Measurements from ENCODE around the gene CNR2. TPM values are rescaled to one million over a fixed set of nuclear protein-coding genes. Genes with fewer than 3 reads are reported as not detected.

Gene CNR2
- total RNA-seq, 1 experiment from 2014 or later, result not detected

GRCh38 chr1:23923592-23924499, 10.7 kb upstream of the CNR2 start:
- Histone ChIP-seq H3K4me3 (no peak overlapping the region), H3F3A (ENCODE audit: insufficient read depth, low read depth) (no peaks in the 10 kb centered on the region), H2AFZ (no peak overlapping the region), H4K20me1 (ENCODE audit: insufficient read depth) (no peaks in the 10 kb centered on the region), H3K27me3 (ENCODE audit: insufficient read depth, low read depth) (no peaks in the 10 kb centered on the region), H3K36me3 (ENCODE audit: low read depth) (no peaks in the 10 kb centered on the region), H3K9me2 (ENCODE audit: insufficient read depth) (no peaks in the 10 kb centered on the region), H3K4me1 (replicated peaks; ENCODE audit: insufficient read depth) (no peaks in the 10 kb centered on the region; the same call in 1 of the 2 replicates), H3K79me2 (ENCODE audit: low read depth) (no peaks in the 10 kb centered on the region), H3K4me2 (no peak overlapping the region), H3K27ac (no peak overlapping the region), H3K9me3 (ENCODE audit: insufficient read depth, low read depth) (no peaks in the 10 kb centered on the region)
- DNase-seq, result no peak
- CTCF ChIA-PET, result no interaction called here
- TF ChIP-seq CTCF (conservative IDR thresholded peaks at IDR 0.05), result no peak
- TF ChIP-seq EZH2 (IDR thresholded peaks at IDR 0.05; ENCODE audit: low read depth), result no peak
- POLR2A ChIA-PET (ENCODE audit: unreplicated experiment), result no interaction called here
- no TSS peak for BruUV-seq (replicated peaks)
- intact Hi-C loops (cut with micrococcal nuclease; ENCODE audit: unreplicated experiment), result loop anchor here (5.0 kb wide), 1 partner anchor 33 kb away; the partner anchor contains the start of gene PNRC2

DNA sequence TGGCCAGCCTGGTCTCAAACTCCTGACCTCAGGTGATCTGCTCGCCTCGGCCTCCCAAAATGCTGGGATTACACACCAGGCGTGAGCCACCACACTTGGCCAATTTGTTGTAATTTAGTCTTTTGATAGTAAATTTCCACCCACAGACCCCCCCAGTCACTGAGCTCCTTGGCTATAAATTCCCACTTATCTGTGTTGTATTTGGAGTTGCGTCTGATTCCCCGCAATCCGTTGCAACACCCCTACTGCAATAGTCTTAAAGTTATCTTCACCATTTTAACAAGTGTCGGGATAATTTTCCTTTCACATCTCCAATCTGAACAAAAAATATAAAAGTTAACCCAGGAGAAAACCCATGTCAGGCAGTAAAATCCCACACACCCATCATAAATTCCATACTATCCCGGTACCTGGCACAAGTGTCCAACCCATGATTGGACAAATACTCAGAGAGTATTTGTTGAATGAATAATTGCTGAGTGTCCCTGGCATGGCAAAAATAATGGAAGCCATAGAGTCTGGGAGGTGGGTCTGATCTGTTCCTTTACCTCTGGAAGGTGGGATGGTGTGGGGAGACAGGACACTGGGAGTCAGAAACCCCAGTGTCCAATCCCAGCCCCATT, 9.3 kb upstream of the CNR2 start:
- H3K36me3 ChIP-seq (ENCODE audit: low read depth), result no peaks in the 10 kb centered on the region
- no peaks in the 10 kb centered on the region for H3K9me3 ChIP-seq (ENCODE audit: insufficient read depth, low read depth)
- H3K4me1 ChIP-seq (replicated peaks; ENCODE audit: insufficient read depth), result no peaks in the 10 kb centered on the region; the same call in 1 of the 2 replicates
- H3F3A ChIP-seq (ENCODE audit: insufficient read depth, low read depth), result no peaks in the 10 kb centered on the region
- no peak for DNase-seq
- H3K4me3 ChIP-seq, result no peak overlapping the region
- POLR2A ChIA-PET (ENCODE audit: unreplicated experiment), result no interaction called here
- no TSS peak for BruUV-seq (replicated peaks)
- intact Hi-C loops (cut with micrococcal nuclease; ENCODE audit: unreplicated experiment), result loop anchor here (5.0 kb wide), 1 partner anchor 35 kb away; the partner anchor contains the start of gene PNRC2
- H3K9me2 ChIP-seq (ENCODE audit: insufficient read depth), result no peaks in the 10 kb centered on the region
- no peak overlapping the region for H2AFZ ChIP-seq
- H3K79me2 ChIP-seq (ENCODE audit: low read depth), result no peaks in the 10 kb centered on the region
- TF ChIP-seq CTCF (conservative IDR thresholded peaks at IDR 0.05) (no peak), EZH2 (IDR thresholded peaks at IDR 0.05; ENCODE audit: low read depth) (no peak)
- CTCF ChIA-PET, result no interaction called here
- no peak overlapping the region for H3K27ac ChIP-seq
- no peaks in the 10 kb centered on the region for H4K20me1 ChIP-seq (ENCODE audit: insufficient read depth)
- H3K4me2 ChIP-seq, result no peak overlapping the region
- H3K27me3 ChIP-seq (ENCODE audit: insufficient read depth, low read depth), result no peaks in the 10 kb centered on the region

DNA sequence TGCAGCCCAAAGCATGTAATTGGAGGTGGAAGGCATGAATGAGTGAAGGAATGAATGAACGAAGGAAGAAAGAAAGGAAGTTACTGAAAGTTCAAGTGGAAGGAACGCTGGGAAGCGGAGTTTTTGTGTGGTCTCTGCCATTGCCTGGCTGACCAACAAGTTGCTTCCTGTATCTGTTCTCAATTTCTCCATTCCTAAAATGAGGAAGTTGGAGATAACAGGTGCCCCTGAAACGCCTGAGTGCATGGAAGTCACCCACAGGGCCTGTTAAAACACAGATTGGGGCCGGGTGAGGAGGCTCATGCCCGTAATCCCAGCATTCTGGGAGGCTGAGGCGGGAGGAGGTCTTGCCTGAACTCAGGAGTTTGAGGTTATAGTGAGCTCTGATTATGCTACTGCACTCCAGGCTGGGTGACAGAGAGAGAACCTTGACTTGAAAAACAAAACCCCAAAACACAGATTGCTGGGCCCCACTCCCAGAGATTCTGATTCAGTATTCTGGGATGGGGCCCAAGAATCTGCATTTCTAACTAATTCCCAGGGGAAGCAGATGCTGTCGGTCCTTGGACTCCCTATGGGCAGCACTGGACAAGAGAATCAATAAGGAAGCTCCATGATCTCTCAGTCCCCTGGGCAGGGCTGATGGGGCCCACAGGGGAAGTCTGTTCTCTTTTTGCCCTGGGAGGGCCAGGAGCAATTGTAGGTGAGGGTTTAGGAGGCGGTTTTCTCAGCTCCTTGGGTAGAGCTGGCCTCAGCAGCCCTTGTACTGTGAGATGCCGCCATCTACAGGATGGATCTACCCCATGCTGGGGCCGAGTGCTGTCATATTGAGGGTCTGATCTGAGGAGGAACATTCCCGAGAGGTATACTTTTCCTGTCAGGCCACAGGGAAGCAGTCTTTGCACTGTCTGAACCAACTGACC, 3.3 kb upstream of the CNR2 start:
- DNase-seq, result peak; percentile 60 to 74

More for the DNA sequence above, 3.3 kb upstream of the CNR2 start:
- no TSS peak for BruUV-seq (replicated peaks)
- Histone ChIP-seq H3K9me2 (ENCODE audit: insufficient read depth) (no peaks in the 10 kb centered on the region), H3K27me3 (ENCODE audit: insufficient read depth, low read depth) (no peaks in the 10 kb centered on the region), H3K4me1 (replicated peaks; ENCODE audit: insufficient read depth) (peaks cover 8% of the 10 kb centered on the region; the same call in 1 of the 2 replicates), H3K9me3 (ENCODE audit: insufficient read depth, low read depth) (no peaks in the 10 kb centered on the region), H3K36me3 (ENCODE audit: low read depth) (no peaks in the 10 kb centered on the region), H4K20me1 (ENCODE audit: insufficient read depth) (no peaks in the 10 kb centered on the region), H3F3A (ENCODE audit: insufficient read depth, low read depth) (no peaks in the 10 kb centered on the region), H2AFZ (no peak overlapping the region), H3K79me2 (ENCODE audit: low read depth) (no peaks in the 10 kb centered on the region), H3K4me2 (0 out of 2 replicates have a peak overlapping the region, but pooled peaks have one; percentile 38), H3K4me3 (no peak overlapping the region), H3K27ac (no peak overlapping the region)
- intact Hi-C loops (cut with micrococcal nuclease; ENCODE audit: unreplicated experiment), result loop anchor here (1.0 to 5.0 kb wide), 6 partner anchors 48 to 939 kb away; partner anchors contain the start of gene FUCA1
- TF ChIP-seq EZH2 (IDR thresholded peaks at IDR 0.05; ENCODE audit: low read depth), result no peak
- peak; percentile 68 for TF ChIP-seq CTCF (conservative IDR thresholded peaks at IDR 0.05)
- ChIA-PET POLR2A (ENCODE audit: unreplicated experiment) (interaction anchor here (0.6 to 0.7 kb wide), 3 partner anchors 13 to 40 kb away, joined by 4 to 7 read pairs (median 6); no protein-coding TSS in a partner anchor), CTCF (interaction anchor here (0.5 to 1.9 kb wide), 7 partner anchors 115 to 471 kb away, joined by 3 to 26 read pairs (median 3); no protein-coding TSS in a partner anchor)

All from PC-9 (cell line).